WTC11 (cell line): ENCODE measurements around the gene HOXD1. TPM values are rescaled to one million over a fixed set of nuclear protein-coding genes. Genes with fewer than 3 reads are reported as not detected.

Source experiments
- ATAC-seq: fragments of 200-7000 bp; cut with Tn5 transposase; 2 replicates; pipeline ENCODE4 v1.10.0; 2021; ENCODE audit warnings: mild to moderate bottlenecking, moderate library complexity
- CTCF ChIA-PET: fragments of 300-600 bp; sonication (Branson Sonifier 250); formaldehyde crosslinking; loops from one replicate; lab custom pipeline; 2021; ENCODE audit warnings: antibody characterized with exemption; lab: Charles Lee
- POLR2A ChIA-PET: fragments of 350-600 bp; sonication (Branson Sonifier 250); formaldehyde crosslinking; loops from one replicate; lab custom pipeline; 2021; ENCODE audit warnings: antibody characterized with exemption; lab: Charles Lee
- DNase-seq: peaks from one replicate; pipeline ENCODE4 v3.0.0; 2021; ENCODE audit warnings: low spot score
- H3K27ac Mint-ChIP-seq: 2 replicates; pipeline ENCODE4 v1.8.0; 2021; ENCODE audit warnings: mixed read lengths
- H3K27me3 Mint-ChIP-seq: 2 replicates; pipeline ENCODE4 v1.8.0; 2021; ENCODE audit warnings: low read depth, mild to moderate bottlenecking, moderate library complexity, mixed read lengths
- H3K36me3 Mint-ChIP-seq: 2 replicates; pipeline ENCODE4 v1.8.0; 2021; ENCODE audit warnings: mixed read lengths
- H3K4me1 Mint-ChIP-seq: 2 replicates; pipeline ENCODE4 v1.8.0; 2022; ENCODE audit warnings: mixed read lengths
- H3K4me3 Mint-ChIP-seq: 2 replicates; pipeline ENCODE4 v1.8.0; 2021; ENCODE audit warnings: mild to moderate bottlenecking, moderate library complexity, mixed read lengths
- H3K9me3 Mint-ChIP-seq: 2 replicates; pipeline ENCODE4 v1.8.0; 2021; ENCODE audit warnings: mixed read lengths
- AR ChIP-seq: fragments of 250-450 bp; sonication (Bioruptor Pico); IDR thresholded peaks from 2 replicates; pipeline ENCODE4 v1.9.0; 2021; ENCODE audit warnings: mild to moderate bottlenecking
- ATF1 ChIP-seq: sonication (generic); formaldehyde crosslinking; IDR thresholded peaks from 2 replicates; pipeline ENCODE4 v1.8.1; 2023; ENCODE audit warnings: mild to moderate bottlenecking, moderate library complexity, missing genetic modification reagents
- ATF2 ChIP-seq: sonication (generic); formaldehyde crosslinking; IDR thresholded peaks from 2 replicates; pipeline ENCODE4 v1.8.1; 2022; ENCODE audit warnings: low read depth, missing genetic modification reagents, borderline replicate concordance
- E2F5 ChIP-seq: sonication (generic); formaldehyde crosslinking; IDR thresholded peaks from 2 replicates; pipeline ENCODE4 v1.8.1; 2022; ENCODE audit warnings: mild to moderate bottlenecking, moderate library complexity, missing genetic modification reagents
- ELF4 ChIP-seq: sonication (generic); formaldehyde crosslinking; IDR thresholded peaks from 2 replicates; pipeline ENCODE4 v1.8.1; 2022; ENCODE audit warnings: low read depth, mild to moderate bottlenecking, moderate library complexity, missing genetic modification reagents
- FOXP1 ChIP-seq: sonication (generic); formaldehyde crosslinking; IDR thresholded peaks from 2 replicates; pipeline ENCODE4 v1.8.0; 2022; ENCODE audit warnings: missing genetic modification reagents, mild to moderate bottlenecking, moderate library complexity, borderline replicate concordance
- FOXP4 ChIP-seq: sonication (generic); formaldehyde crosslinking; IDR thresholded peaks from 2 replicates; pipeline ENCODE4 v1.8.0; 2022; ENCODE audit warnings: mild to moderate bottlenecking, missing genetic modification reagents
- GRHL2 ChIP-seq: fragments of 250-450 bp; sonication (Bioruptor Pico); IDR thresholded peaks from 2 replicates; pipeline ENCODE4 v1.8.0; 2022; ENCODE audit warnings: mild to moderate bottlenecking, moderate library complexity; ENCODE audit not compliant: insufficient replicate concordance, severe bottlenecking
- GTF2I ChIP-seq: fragments of 250-450 bp; sonication (Bioruptor Pico); conservative IDR thresholded peaks from 2 replicates; pipeline ENCODE4 v1.4.0; 2021; ENCODE audit warnings: mild to moderate bottlenecking
- NFATC4 ChIP-seq: fragments of 250-450 bp; sonication (Bioruptor Pico); IDR thresholded peaks from 2 replicates; pipeline ENCODE4 v1.9.0; 2021; ENCODE audit warnings: mild to moderate bottlenecking
- NFYB ChIP-seq: sonication (generic); formaldehyde crosslinking; conservative IDR thresholded peaks from 2 replicates; pipeline ENCODE4 v1.8.0; 2022; ENCODE audit warnings: low read depth, missing genetic modification reagents
- NR3C1 ChIP-seq: sonication (generic); formaldehyde crosslinking; conservative IDR thresholded peaks from 2 replicates; pipeline ENCODE4 v1.8.1; 2023; ENCODE audit warnings: low read depth, mild to moderate bottlenecking, missing genetic modification reagents
- PRDM15 ChIP-seq: sonication (generic); formaldehyde crosslinking; IDR thresholded peaks from 2 replicates; pipeline ENCODE4 v1.8.0; 2022; ENCODE audit warnings: missing genetic modification reagents
- ZBTB21 ChIP-seq: sonication (generic); formaldehyde crosslinking; IDR thresholded peaks from 2 replicates; pipeline ENCODE4 v1.8.1; 2023; ENCODE audit warnings: mild to moderate bottlenecking, missing genetic modification reagents, borderline replicate concordance
- ZNF263 ChIP-seq: sonication (generic); formaldehyde crosslinking; IDR thresholded peaks from 2 replicates; pipeline ENCODE4 v1.8.1; 2022; ENCODE audit warnings: low read depth, mild to moderate bottlenecking, moderate library complexity, missing genetic modification reagents
- ZNF416 ChIP-seq: fragments of 250-450 bp; sonication (Bioruptor Pico); IDR thresholded peaks from 2 replicates; pipeline ENCODE4 v1.9.0; 2021; ENCODE audit warnings: mild to moderate bottlenecking, inconsistent platforms
- ZNF423 ChIP-seq: fragments of 250-450 bp; sonication (Bioruptor Pico); IDR thresholded peaks from 2 replicates; pipeline ENCODE4 v2.1.2; 2022; ENCODE audit warnings: mild to moderate bottlenecking, moderate library complexity
- total RNA-seq: library from RNA; stranded (reverse); gene quantifications from 3 replicates; pipeline ENCODE4 v1.2.3, GENCODE V29; 2021

HOXD1 gene
- total RNA-seq, 1 experiment from 2014 or later: 0.22 TPM

GRCh38 chr2:176167398-176167797 is 21.1 kb upstream of the HOXD1 start:
- H3K27ac Mint-ChIP-seq: no peak overlapping the region
- CTCF ChIA-PET: no interaction called here
- H3K9me3 Mint-ChIP-seq: no peaks in the 10 kb centered on the region
- no peak for TF ChIP-seq ZNF423 (CRISPR knock-in tag)
- TF ChIP-seq NFATC4 (CRISPR knock-in tag): no peak
- no peak for TF ChIP-seq AR (CRISPR knock-in tag)
- no peak for TF ChIP-seq ZNF416 (CRISPR knock-in tag)
- no peak for TF ChIP-seq PRDM15 (CRISPR knock-in tag)
- no peak for TF ChIP-seq NR3C1 (CRISPR knock-in tag)
- no peak for TF ChIP-seq ELF4 (CRISPR knock-in tag)
- no peak for TF ChIP-seq FOXP1 (CRISPR knock-in tag)
- TF ChIP-seq ZNF263 (CRISPR knock-in tag): no peak
- POLR2A ChIA-PET: no interaction called here
- no peaks in the 10 kb centered on the region for H3K36me3 Mint-ChIP-seq
- DNase-seq: no peak
- H3K27me3 Mint-ChIP-seq: peaks cover 100% of the 10 kb centered on the region
- H3K4me1 Mint-ChIP-seq: peaks cover 27% of the 10 kb centered on the region
- no peak for ATAC-seq
- no peak overlapping the region for H3K4me3 Mint-ChIP-seq

GRCh38 chr2:176169181-176169580 is 19.3 kb upstream of the HOXD1 start:
- Mint-ChIP-seq H3K4me1 (peaks cover 21% of the 10 kb centered on the region), H3K4me3 (no peak overlapping the region), H3K27ac (no peak overlapping the region), H3K27me3 (peaks cover 100% of the 10 kb centered on the region), H3K9me3 (no peaks in the 10 kb centered on the region), H3K36me3 (peaks cover 4% of the 10 kb centered on the region; the same call in 1 of the 2 replicates)
- ATAC-seq (no peak), DNase-seq (no peak)
- ChIA-PET CTCF (interaction anchor here (0.7 to 1.1 kb wide), 2 partner anchors 468 to 980 kb away, joined by 3 to 6 read pairs; no protein-coding TSS in a partner anchor), POLR2A (no interaction called here)
- TF ChIP-seq ATF1 (CRISPR knock-in tag) (no peak), ATF2 (CRISPR knock-in tag) (no peak), GRHL2 (CRISPR knock-in tag) (no peak), FOXP4 (no peak), E2F5 (CRISPR knock-in tag) (no peak), ZBTB21 (no peak), GTF2I (CRISPR knock-in tag) (no peak), NFYB (no peak)
